Mesothelial cell of epicardium (in vitro differentiated cells): ENCODE results near the gene SEC14L1. TPM values are rescaled to one million over a fixed set of nuclear protein-coding genes. Genes with fewer than 3 reads are reported as not detected.

ENCODE experiments used
- DNase-seq, 2 experiments: peaks; one replicate each; pipeline ENCODE4 v3.0.0; 2021; ENCODE audit warnings: low spot score in 2 of 2; ENCODE audit not compliant: unreplicated experiment in 2 of 2
- H3K27ac Mint-ChIP-seq: 2 replicates; pipeline ENCODE4 v1.8.0; 2021; ENCODE audit warnings: mixed read lengths
- H3K27me3 Mint-ChIP-seq: 2 replicates; pipeline ENCODE4 v1.8.0; 2021; ENCODE audit warnings: low read depth, mixed read lengths
- H3K36me3 Mint-ChIP-seq: 2 replicates; pipeline ENCODE4 v1.8.0; 2021; ENCODE audit warnings: mixed read lengths
- H3K4me1 Mint-ChIP-seq: 2 replicates; pipeline ENCODE4 v1.8.0; 2021; ENCODE audit warnings: mixed read lengths
- H3K4me3 Mint-ChIP-seq: 2 replicates; pipeline ENCODE4 v1.8.0; 2021; ENCODE audit warnings: mild to moderate bottlenecking, moderate library complexity, mixed read lengths
- H3K9me3 Mint-ChIP-seq: 2 replicates; pipeline ENCODE4 v1.8.0; 2021; ENCODE audit warnings: mixed read lengths
- total RNA-seq: library from RNA; stranded (reverse); gene quantifications from 3 replicates; pipeline ENCODE4 v1.2.1, GENCODE V29; 2021
- TF ChIP-seq, protein P1 (sequence below): fragments of 200-600 bp; sonication (generic); IDR thresholded peaks from one replicate; pipeline ENCODE4 v1.5.0; 2021; ENCODE audit warnings: antibody characterized with exemption; ENCODE audit not compliant: unreplicated experiment

Gene SEC14L1
- total RNA-seq, 1 donor from 2014 or later = 47.6 TPM

DNA sequence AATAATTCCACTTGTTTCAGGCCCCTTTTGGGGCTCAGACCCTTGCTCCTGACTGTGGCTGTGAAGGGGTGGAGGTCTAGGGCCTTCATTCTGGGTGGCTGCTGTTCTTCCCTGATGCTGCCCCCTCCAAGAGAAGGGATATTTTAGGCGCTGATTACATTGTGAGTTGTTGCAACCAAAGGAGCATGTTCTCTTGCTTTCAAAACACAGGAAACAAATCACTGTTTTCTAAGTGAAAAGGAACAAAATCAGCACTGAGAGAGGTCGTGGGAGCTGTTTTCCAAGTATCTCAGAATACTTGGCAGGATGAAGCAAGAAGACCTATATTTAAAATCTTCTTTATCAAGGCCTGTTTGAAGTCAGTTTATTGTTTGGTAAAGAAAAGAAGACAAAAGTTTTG, 25.3 kb upstream of the SEC14L1 start:
- peaks cover 19% of the 10 kb centered on the region for H3K4me1 Mint-ChIP-seq
- no peak for DNase-seq
- H3K27ac Mint-ChIP-seq = no peak overlapping the region
- no peaks in the 10 kb centered on the region for H3K36me3 Mint-ChIP-seq
- H3K9me3 Mint-ChIP-seq = no peaks in the 10 kb centered on the region
- TF ChIP-seq, protein P1, sequence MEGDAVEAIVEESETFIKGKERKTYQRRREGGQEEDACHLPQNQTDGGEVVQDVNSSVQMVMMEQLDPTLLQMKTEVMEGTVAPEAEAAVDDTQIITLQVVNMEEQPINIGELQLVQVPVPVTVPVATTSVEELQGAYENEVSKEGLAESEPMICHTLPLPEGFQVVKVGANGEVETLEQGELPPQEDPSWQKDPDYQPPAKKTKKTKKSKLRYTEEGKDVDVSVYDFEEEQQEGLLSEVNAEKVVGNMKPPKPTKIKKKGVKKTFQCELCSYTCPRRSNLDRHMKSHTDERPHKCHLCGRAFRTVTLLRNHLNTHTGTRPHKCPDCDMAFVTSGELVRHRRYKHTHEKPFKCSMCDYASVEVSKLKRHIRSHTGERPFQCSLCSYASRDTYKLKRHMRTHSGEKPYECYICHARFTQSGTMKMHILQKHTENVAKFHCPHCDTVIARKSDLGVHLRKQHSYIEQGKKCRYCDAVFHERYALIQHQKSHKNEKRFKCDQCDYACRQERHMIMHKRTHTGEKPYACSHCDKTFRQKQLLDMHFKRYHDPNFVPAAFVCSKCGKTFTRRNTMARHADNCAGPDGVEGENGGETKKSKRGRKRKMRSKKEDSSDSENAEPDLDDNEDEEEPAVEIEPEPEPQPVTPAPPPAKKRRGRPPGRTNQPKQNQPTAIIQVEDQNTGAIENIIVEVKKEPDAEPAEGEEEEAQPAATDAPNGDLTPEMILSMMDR = no peak
- H3K4me3 Mint-ChIP-seq = no peak overlapping the region
- H3K27me3 Mint-ChIP-seq = no peaks in the 10 kb centered on the region

DNA sequence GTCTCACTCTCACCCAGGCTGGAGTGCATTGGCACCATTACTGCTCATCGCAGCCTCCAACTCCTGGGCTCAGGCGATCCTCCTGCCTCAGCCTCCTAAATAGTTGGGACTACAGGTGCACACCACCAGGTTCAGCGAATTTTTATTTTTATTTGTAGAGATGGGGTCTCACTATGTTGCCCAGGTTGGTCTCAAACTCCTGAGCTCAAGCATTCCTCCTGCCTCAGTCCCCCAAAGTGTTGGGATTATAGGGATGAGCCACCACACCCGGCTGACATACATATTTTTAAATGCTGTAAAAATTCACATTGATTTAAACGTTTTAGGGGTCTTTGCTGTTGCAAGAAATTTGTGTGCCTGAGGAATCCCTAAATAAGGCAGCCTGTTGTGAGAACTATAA, 24.8 kb upstream of the SEC14L1 start:
- no peaks in the 10 kb centered on the region for H3K36me3 Mint-ChIP-seq
- no peak for DNase-seq
- TF ChIP-seq, protein P1 = no peak
- no peaks in the 10 kb centered on the region for H3K27me3 Mint-ChIP-seq
- no peak overlapping the region for H3K27ac Mint-ChIP-seq
- no peaks in the 10 kb centered on the region for H3K9me3 Mint-ChIP-seq
- peaks cover 19% of the 10 kb centered on the region for H3K4me1 Mint-ChIP-seq
- H3K4me3 Mint-ChIP-seq = no peak overlapping the region

DNA sequence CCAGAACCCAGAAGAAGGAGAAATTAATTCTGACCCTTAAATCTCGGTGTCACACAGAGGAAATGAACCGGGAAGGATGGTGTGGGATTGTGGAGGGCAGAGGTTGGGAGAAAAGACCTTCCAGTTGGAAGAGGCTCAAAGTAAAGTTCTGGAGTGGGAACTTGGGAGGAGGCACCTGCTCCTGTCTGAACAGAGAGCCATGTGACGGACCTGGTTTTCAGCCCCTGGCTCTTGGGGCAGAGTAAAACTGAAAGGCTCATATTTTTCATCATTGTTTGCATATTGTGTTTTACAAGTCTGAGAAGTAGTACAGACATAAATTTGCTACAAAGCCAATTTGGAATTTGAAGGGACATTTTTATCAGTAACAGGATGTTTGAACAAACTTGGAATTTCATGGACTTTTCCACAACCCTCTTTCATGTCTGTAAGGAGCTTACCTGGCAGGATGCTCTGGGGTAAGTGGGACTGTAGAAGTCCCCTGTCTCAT, 24.4 kb upstream of the SEC14L1 start:
- peaks cover 15% of the 10 kb centered on the region for H3K4me1 Mint-ChIP-seq
- H3K27ac Mint-ChIP-seq = no peak overlapping the region
- H3K27me3 Mint-ChIP-seq = no peaks in the 10 kb centered on the region
- H3K4me3 Mint-ChIP-seq = no peak overlapping the region
- TF ChIP-seq, protein P1 = no peak
- no peaks in the 10 kb centered on the region for H3K36me3 Mint-ChIP-seq
- H3K9me3 Mint-ChIP-seq = no peaks in the 10 kb centered on the region
- DNase-seq = no peak

DNA sequence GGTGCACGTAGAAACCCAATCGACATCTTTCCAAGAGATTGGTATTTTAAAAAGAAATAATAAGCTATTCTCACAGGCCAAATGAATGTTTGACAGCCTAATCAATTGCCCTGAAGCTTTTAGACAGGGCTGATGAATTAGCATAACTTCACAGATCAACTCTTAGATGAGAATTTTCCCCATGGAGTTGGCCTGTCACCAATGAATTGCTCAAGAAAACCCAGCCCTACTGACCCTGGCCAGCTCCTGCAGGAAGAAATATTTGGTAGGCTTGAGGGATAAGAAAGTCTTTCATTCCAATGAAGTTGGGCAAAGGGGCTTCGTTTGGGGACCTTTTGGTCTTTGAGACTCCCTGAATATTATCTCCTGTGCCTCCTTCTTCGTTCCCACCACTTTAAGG, 23.4 kb upstream of the SEC14L1 start:
- H3K9me3 Mint-ChIP-seq = no peaks in the 10 kb centered on the region
- H3K36me3 Mint-ChIP-seq = no peaks in the 10 kb centered on the region
- H3K4me3 Mint-ChIP-seq = no peak overlapping the region
- DNase-seq = no peak
- H3K27ac Mint-ChIP-seq = no peak overlapping the region
- TF ChIP-seq, protein P1 = no peak
- H3K27me3 Mint-ChIP-seq = no peaks in the 10 kb centered on the region
- peaks cover 12% of the 10 kb centered on the region for H3K4me1 Mint-ChIP-seq

DNA sequence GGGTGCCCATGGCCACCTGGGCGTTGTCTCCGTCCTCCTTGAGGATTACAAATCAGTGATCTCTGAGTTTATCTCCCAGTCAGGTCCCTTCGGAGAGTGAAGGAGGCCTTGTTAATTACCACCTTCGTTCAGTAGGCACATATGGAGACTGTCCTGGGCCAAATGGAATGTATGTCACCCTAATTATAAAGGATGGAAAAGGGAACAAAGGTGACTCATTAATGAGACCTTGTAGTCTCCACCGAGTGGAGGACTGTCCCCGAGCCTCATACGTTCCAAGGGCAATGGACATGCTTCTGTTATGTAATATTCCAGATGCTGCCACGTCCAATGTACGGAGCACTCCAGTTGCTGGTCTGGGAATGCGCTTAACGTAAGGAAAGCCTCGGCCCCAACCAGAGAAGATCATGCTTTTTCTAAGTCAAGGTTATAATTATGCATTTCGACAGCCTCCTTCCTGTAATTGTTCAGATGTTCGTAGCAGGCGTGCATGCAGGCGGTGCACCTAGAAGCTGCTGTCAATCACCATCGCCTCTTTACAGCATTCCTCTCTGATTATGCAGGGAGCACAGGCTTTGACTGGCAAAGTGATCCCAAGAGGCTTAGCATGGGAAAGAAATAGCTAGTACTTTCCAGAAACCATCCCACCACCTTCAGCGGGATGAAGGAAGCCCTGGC, 22.4 kb upstream of the SEC14L1 start:
- Mint-ChIP-seq H3K4me3 (no peak overlapping the region), H3K27me3 (no peaks in the 10 kb centered on the region), H3K4me1 (peaks cover 12% of the 10 kb centered on the region), H3K9me3 (no peaks in the 10 kb centered on the region), H3K36me3 (no peaks in the 10 kb centered on the region), H3K27ac (no peak overlapping the region)
- no peak for DNase-seq
- TF ChIP-seq, protein P1 = no peak
